ENCODE measurements around the gene SPSB2.
"Not testable (repeated sequence)": the region's sequence is repeated elsewhere in the genome, so short reads cannot be mapped to it uniquely, and the experiment has no call there.

The SPSB2 gene

DNA sequence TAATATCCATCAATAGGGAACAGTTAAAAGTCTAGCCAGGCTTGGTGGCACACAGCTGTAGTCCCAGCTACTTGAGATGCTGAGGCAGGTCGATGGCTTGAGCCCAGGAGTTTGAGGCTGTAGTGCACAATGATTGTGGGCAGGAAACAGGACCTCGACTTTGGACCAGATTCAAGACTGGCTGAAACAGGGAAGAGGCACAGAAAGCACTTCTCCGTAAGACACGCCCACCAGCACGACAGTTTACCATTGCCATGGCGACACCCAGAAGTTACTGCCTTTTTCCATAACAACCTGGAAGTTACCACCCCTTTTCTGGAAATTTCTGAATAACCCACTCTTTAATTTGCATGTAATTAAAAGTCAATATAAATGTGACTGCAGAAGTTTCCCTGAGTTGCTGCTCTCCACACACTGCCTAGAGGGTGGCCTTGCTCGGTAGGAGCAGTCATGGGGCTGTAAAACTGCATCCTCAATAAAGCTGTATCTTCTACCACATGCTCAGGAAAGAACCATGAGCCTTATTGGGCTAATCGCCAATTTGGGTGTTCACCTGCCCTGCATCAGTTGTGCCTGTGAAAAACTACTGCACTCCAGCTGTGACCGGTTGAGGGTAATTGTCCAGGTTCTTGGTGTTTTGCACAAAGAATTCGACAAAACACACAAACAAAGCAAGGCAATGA lies 26.9 kb upstream of the SPSB2 start:
- DNase-seq (ENCODE audit: low read depth), result no peak

DNA sequence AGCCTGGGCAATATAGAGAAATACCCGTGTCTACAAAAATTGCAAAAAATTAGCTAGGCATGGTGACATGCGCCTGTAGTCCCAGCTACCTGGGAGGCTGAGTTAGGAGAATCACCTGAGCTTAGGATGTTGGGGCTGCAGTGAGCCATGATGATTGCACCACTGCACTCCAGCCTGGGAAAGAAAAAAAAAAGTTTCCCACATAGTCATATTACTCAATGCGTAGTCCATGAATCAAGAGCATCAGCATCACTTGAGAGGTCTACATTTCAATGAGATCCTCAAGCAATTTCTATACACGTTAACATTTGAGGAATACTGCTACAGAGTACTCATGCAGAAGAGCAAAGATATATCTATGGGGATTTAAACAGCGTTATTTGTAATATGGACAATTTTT lies 26.3 kb upstream of the SPSB2 start:
- no peak for DNase-seq (ENCODE audit: low read depth)

DNA sequence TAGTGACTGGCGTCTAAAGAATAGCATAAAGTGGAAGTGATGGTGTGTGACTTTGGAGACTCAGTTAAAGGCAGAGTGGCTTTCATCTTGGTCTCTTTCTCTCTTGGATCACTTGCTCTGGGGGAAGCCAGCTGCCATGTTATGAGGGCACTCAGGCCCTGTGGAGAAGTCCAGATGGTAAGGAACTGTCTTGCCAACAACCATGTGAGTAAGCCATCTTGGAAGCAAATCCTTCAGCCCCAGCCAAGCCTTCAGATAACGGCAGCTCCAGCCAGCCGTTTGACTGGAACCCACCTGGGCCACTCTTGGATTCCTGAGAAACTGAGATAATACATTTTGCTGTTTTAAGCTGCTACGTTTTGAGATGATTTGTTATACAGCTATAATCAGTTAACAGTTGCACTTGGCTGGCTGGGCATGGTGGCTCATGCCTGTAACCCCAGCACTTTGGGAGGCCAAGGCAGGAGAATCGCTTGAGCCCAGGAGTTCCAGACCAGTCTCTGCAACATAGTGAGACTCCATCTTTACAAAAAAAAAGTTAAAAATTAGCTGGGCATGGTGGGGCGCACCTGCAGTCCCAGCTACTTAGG lies 23.8 kb upstream of the SPSB2 start:
- no peak for DNase-seq (ENCODE audit: low read depth)

DNA sequence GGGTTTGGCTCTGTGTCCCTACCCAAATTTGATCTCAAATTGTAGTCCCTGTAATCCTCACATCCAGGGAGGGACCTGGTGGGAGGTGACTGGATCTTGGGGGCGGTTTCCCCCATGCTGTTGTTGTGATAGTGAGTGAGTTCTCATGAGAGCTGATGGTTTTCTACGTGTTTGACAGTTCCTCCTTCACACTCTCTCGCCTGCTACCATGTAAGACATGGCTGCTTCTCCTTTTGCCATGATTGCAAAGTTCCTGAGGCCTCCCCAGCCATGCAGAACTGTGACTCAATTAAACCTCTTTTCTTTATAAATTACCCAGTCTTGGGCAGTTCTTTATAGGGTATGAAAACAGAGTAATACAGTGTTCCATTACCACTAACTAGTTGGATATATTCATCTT lies 21.2 kb upstream of the SPSB2 start:
- DNase-seq (ENCODE audit: low read depth), result no peak

DNA sequence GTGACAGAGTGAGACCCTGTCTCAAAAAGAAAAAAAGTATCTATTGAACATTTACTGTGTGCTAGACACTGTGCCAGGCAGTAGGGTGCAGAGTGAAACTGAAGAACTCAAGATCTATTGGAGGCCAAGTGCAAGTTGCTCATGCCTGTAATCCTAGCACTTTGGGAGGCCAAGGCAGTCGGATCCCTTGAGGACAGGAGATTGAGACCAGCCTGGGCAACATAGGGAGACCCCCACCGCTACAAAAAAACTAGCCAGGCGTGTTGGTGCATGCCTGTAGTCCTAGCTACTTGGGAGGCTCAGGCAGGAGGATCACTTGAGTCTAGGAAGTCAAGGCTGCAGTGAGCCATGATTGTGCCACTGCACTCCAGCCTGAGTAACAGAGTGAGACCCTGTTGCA lies 19.6 kb upstream of the SPSB2 start:
- not testable (repeated sequence) for DNase-seq (ENCODE audit: low read depth)

GRCh38 chr12:6891646-6892001 lies 18.5 kb upstream of the SPSB2 start:
- DNase-seq (ENCODE audit: low read depth), result no peak

DNA sequence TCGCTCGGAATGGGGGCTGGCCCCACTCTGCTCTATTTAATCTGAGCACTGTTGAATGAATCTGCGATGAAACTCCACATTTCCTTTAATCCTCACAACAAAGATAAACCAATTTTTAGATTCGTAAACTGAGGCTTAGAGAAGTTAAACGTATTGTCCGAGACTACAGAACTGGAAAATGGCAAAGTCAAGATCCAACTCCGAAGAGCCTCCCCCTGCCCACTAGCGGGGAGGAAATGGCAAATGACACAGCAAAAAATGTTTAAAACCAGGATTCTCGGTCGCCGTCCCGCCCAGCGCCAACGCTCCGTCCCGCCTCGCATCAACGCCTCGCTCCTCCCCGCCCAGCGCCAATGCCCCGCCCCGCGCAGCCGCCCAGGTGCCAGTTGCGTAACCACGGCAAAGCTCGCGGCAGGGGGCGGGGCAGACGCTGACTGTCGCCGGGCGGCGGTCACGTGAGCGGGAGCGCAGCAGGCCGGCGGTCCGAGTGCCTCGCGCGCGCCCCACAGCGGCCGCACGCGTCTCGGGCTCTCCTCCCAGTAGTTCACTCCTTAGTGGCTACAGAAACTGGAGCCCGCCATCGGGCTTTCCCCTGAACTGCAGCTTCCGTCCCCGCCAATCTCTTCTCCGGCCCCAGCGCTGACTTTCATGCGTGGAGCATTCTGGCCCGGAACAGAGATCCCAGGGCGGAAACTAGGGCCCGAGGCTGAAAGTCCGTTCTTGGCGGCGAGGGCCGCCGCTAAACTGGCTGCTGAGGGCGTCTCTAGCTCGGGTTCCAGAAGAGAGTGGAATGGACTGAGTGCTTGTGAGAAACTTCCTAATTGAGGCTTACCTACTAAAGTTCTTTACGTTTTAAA lies 17.9 kb upstream of the SPSB2 start:
- no peak for DNase-seq (ENCODE audit: low read depth)

GRCh38 chr12:6889775-6890573 lies 16.9 kb upstream of the SPSB2 start:
- not testable (repeated sequence) for DNase-seq (ENCODE audit: low read depth)

DNA sequence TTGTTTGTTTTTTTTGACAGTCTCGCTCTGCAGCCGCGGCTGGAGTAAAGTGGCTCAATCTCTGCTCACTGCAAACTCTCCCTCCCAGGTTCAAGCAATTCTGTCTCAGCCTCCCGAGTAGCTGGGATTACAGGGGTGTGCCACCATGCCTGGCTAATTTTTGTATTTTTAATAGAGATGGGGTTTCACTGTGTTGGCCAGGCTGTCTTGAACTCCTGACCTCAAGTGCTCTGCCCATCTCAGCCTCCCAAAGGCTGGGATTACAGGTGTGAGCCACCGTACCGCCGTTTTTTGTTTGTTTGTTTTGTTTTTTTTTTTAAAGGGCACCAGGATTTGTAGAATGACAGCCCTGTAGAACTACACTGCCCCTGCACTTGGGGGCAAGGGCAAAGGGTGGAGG lies 15.7 kb upstream of the SPSB2 start:
- not testable (repeated sequence) for DNase-seq (ENCODE audit: low read depth)

DNA sequence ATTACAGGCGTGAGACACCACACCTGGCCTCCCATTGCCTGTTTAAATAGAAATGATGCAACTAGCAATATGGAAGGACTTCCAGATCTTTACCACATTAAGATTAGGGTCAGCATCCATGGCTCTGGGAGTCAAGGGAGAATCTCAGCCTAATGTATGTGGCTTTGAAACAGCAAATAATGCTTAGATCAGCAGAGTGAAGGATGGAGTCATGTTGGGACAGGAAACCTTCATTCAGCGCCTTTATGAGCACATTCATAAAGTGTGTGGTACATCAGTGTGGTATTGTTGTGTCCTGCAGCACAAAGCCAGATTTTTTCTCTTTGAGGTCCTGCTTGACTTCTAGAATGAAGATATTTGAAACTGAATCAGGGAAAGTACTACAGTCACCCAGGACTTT lies 15.3 kb upstream of the SPSB2 start:
- DNase-seq (ENCODE audit: low read depth), result no peak

DNA sequence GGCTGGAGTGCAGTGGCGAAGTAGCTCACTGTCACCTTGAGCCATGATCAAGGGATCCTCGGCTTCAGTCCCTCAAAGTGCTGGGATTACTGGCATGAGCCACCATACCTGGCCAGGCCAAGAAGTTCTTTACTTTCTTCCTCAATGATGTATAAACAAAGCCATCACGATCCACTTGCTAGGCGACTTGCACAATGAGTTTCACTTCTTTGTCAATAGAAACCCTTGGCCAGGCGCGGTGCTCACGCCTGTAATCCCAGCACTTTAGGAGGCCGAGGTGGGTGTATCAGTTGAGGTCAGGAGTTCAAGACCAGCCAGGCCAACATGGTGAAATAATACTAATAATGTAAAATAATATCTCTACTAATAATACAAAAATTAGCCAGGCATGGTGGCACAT lies 14.4 kb upstream of the SPSB2 start:
- DNase-seq (ENCODE audit: low read depth), result no peak

GRCh38 chr12:6886206-6886999 lies 13.3 kb upstream of the SPSB2 start:
- not testable (repeated sequence) for DNase-seq (ENCODE audit: low read depth)

- no peak for DNase-seq (ENCODE audit: low read depth)
Observed at GRCh38 chr12:6884539-6884938, 11.4 kb upstream of the SPSB2 start.

DNA sequence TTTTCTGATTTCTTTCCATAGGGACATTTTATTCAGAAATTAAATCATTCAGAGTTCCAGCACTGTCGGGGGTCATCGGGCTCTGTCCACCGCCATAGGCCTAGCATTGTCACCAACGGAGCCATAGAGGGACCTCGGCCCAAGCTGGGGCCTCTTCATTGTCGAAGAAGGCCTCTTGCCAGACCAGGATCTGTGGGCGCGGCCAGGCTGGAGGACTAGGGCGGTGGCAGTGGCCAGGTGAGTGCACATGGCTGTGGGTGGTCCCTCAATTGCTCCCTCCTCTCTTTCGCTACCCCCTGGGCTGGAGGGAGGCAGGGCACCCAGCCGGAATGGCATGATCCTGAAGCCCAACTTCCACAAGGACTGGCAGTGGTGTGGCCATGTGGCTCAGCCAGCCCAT lies 10.6 kb upstream of the SPSB2 start:
- no peak for DNase-seq (ENCODE audit: low read depth)

GRCh38 chr12:6883252-6883651 lies 10.1 kb upstream of the SPSB2 start:
- DNase-seq (ENCODE audit: low read depth), result no peak

DNA sequence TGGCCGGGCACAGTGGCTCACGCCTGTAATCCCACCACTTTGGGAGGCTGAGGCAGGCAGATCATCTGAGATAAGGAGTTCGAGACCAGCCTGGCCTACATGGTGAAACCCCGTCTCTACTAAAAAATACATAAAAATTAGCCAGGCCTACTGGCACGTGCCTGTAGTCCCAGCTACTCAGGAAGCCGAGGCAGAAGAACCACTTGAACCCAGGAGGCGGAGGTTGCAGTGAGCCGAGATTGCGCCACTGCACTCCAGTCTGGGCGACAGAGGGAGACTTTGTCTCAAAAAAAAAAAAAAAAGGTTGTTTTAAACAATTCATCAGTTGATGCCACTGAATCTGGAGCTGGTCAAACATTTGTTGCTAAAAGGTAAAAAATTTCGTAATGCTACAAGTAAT lies 6.7 kb upstream of the SPSB2 start:
- DNase-seq (ENCODE audit: low read depth), result not testable (repeated sequence)

GRCh38 chr12:6874015-6874368 lies 889 bp upstream of the SPSB2 start:
- not testable (repeated sequence) for DNase-seq (ENCODE audit: low read depth)

DNA sequence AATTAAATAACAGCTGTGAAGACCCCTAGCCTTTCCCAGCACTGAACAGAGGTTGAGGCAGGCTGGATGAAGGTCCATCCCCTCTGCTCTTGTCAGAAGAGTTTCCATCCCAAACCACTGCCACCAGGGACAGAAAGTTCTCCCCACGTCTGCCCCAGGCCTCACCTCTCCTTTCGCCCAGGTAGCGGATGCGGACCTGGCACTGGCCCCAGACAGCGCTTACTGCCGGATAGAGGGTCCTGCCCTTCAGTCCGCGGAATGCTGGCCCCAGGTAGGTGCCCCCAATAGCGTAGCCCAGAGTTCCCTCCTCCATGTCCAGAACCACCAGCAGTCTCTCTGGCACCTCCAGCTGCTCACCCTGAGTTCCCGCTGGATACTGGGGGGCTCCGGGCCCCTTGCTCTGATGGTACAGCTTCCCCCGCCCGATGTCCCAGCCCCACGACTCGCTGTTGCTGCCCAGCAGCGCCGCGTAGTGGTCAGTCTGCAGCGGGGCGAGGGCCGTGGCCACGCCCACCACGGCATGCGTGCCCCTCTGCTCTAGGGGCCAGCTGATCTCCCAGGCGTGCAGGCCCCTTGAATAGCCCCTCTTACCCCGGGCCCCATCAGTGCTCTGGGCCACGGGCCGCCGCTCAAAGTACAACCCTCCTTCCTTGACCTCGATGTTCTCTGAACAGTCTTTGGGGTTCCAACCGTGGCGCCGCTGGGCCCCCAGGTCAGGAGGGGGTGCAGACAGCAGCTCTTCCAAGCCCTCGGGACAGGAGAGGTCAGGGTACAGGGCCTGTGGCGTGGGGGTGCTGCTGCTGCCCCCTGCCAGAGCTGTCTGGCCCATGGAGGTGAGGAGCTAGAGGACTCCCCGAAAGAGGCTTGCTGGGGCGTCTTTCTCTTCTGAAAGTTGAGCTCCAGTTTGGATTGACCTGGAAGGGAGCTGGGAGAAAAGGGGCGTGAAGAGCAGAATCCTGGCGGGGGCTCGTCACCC lies 742 bp downstream of the SPSB2 start:
- DNase-seq (ENCODE audit: low read depth), result no peak

DNA sequence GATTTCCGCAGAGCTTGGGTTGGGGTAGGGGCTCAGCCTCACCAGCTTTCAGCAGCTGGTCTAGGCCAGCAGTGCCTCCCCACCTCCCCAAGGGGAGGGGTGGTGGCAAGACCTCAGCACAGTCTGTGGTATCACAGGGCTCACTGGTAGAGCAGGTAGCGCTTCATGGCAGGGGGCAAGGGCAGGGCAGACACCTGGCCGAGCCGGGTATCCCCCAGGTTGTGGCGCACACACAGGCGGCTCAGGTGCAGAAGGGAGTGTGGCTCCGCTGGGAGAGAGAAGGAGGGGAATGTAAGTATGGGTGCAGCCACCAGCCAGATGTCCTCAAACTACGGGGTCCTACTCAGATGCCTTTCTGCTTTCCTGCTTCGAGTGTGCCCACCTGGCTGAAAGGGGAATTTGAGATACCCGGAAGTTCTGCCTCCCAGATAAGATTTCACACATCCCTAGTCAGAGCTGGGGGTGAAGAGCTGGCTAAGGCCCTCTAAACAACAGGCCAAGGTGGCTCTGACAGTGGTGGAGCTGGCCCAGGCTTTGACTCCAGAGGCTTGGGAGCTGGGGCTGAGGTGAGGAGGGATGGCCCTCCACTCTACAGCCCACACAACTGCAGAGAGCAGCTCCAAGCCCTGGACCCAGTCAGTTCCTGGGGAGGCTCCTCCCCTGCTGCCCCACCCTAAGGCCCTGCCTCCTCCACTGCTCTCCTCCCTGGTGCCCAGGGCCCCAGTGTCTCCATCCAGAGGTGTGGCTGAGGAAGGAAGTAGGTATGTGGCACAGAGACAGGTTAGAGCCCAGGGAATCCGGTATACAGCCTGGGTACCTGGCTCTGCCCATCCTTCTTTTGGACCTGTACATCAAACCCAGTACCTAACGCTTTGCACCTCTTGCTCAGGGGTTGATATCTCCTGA lies 1.8 kb downstream of the SPSB2 start:
- DNase-seq (ENCODE audit: low read depth), result no peak
